Neutrophil (primary cell): ENCODE data around the gene ARNT2.
"Not testable (repeated sequence)": the region's sequence is repeated elsewhere in the genome, so short reads cannot be mapped to it uniquely, and the experiment has no call there.

Source experiments
- H3K27ac ChIP-seq: fragments of 200-600 bp; sonication (generic); 2 replicates; pipeline ENCODE4 v1.5.1; 2016; ENCODE audit warnings: mild to moderate bottlenecking, moderate library complexity
- H3K27me3 ChIP-seq: fragments of 200-600 bp; sonication (generic); 2 replicates; pipeline ENCODE4 v1.6.0; 2016; ENCODE audit warnings: mild to moderate bottlenecking
- H3K36me3 ChIP-seq: fragments of 200-600 bp; sonication (generic); 2 replicates; pipeline ENCODE4 v1.5.1; 2017
- H3K4me1 ChIP-seq, 2 experiments: fragments of 200-600 bp in 1 of 2; sonication (generic) in 1 of 2; 1 replicate in 1 of 2; 2 replicates in 1 of 2; pipeline versions ENCODE4 v1.5.1 to v1.6.1; 2013 to 2016; ENCODE audit warnings: low read depth in 1 of 2, low read length in 1 of 2, mild to moderate bottlenecking in 1 of 2, moderate library complexity in 1 of 2; ENCODE audit not compliant: control insufficient read depth in 1 of 2, insufficient read depth in 1 of 2
- H3K4me3 ChIP-seq, 2 experiments: fragments of 200-600 bp in 1 of 2; sonication (generic) in 1 of 2; 1 replicate in 1 of 2; 2 replicates in 1 of 2; pipeline ENCODE4 v1.5.1; 2013 to 2016; ENCODE audit warnings: low read depth in 1 of 2, low read length in 1 of 2, mild to moderate bottlenecking in 1 of 2, moderate library complexity in 1 of 2
- H3K9me3 ChIP-seq: fragments of 200-600 bp; sonication (generic); 2 replicates; pipeline ENCODE4 v1.5.1; 2016
- CTCF ChIP-seq: fragments of 200-600 bp; sonication (generic); IDR thresholded peaks from 2 replicates; pipeline ENCODE4 v1.5.1; 2016; ENCODE audit warnings: antibody characterized with exemption

ARNT2 gene

GRCh38 chr15:80386151-80386550, 18.0 kb upstream of the ARNT2 start:
- no peak overlapping the region for H3K4me3 ChIP-seq
- no peaks in the 10 kb centered on the region for H3K4me1 ChIP-seq
- no peaks in the 10 kb centered on the region for H3K36me3 ChIP-seq
- no peak overlapping the region for H3K27ac ChIP-seq
- no peak for TF ChIP-seq CTCF
- H3K27me3 ChIP-seq, result peaks cover 50% of the 10 kb centered on the region
- no peaks in the 10 kb centered on the region for H3K9me3 ChIP-seq

- H3K36me3 ChIP-seq, result no peaks in the 10 kb centered on the region
- H3K27ac ChIP-seq, result no peak overlapping the region
- H3K4me1 ChIP-seq, result no peaks in the 10 kb centered on the region
- H3K27me3 ChIP-seq, result peaks cover 50% of the 10 kb centered on the region
- TF ChIP-seq CTCF, result no peak
- no peaks in the 10 kb centered on the region for H3K9me3 ChIP-seq
- H3K4me3 ChIP-seq, result no peak overlapping the region
Measured at GRCh38 chr15:80388326-80388725, 15.9 kb upstream of the ARNT2 start.

GRCh38 chr15:80389370-80389769, 14.8 kb upstream of the ARNT2 start:
- H3K4me3 ChIP-seq, result no peak overlapping the region
- H3K36me3 ChIP-seq, result no peaks in the 10 kb centered on the region
- peaks cover 44% of the 10 kb centered on the region for H3K27me3 ChIP-seq
- H3K27ac ChIP-seq, result no peak overlapping the region
- H3K4me1 ChIP-seq, result no peaks in the 10 kb centered on the region
- H3K9me3 ChIP-seq, result no peaks in the 10 kb centered on the region
- TF ChIP-seq CTCF, result no peak

- H3K27ac ChIP-seq, H3K4me1 ChIP-seq, H3K9me3 ChIP-seq, H3K4me3 ChIP-seq, H3K36me3 ChIP-seq: not testable (repeated sequence)
- H3K27me3 ChIP-seq, result peaks cover 57% of the 10 kb centered on the region
Measured at GRCh38 chr15:80390942-80391341, 13.2 kb upstream of the ARNT2 start.

- Histone ChIP-seq H3K4me3 (no peak overlapping the region), H3K4me1 (no peaks in the 10 kb centered on the region), H3K27ac (no peak overlapping the region), H3K36me3 (no peaks in the 10 kb centered on the region), H3K27me3 (peaks cover 70% of the 10 kb centered on the region), H3K9me3 (no peaks in the 10 kb centered on the region)
- no peak for TF ChIP-seq CTCF
Measured at GRCh38 chr15:80395616-80396015, 8.6 kb upstream of the ARNT2 start.

- H3K4me3 ChIP-seq, result no peak overlapping the region
- H3K27ac ChIP-seq, result no peak overlapping the region
- no peaks in the 10 kb centered on the region for H3K4me1 ChIP-seq
- no peaks in the 10 kb centered on the region for H3K9me3 ChIP-seq
- TF ChIP-seq CTCF, result no peak
- peaks cover 74% of the 10 kb centered on the region for H3K27me3 ChIP-seq
- no peaks in the 10 kb centered on the region for H3K36me3 ChIP-seq
Measured at GRCh38 chr15:80396096-80396495, 8.1 kb upstream of the ARNT2 start.
